Sciatic nerve (tissue), 2 donors: ENCODE data around the gene FOXC2. TPM values are rescaled to one million over a fixed set of nuclear protein-coding genes. Genes with fewer than 3 reads are reported as not detected.

ENCODE experiments used
- ATAC-seq: fragments of 200-7000 bp; cut with Tn5 transposase; one replicate; pipeline ENCODE4 v1.9.1; 2020; ENCODE audit warnings: mild to moderate bottlenecking, moderate library complexity
- DNase-seq: peaks from one replicate; pipeline ENCODE4 v3.0.0-alpha.2; 2020; ENCODE audit warnings: low spot score
- intact Hi-C: fragments of 100-400 bp; cut with DNase I; formaldehyde crosslinking; loops from one replicate; pipeline ENCODE4 v1.14.2; 2022
- total RNA-seq: library from RNA; stranded (reverse); fragmentation: NEBNext Ultra II Directional; extraction: Animal tissue kit (Norgen Biotek cat#: 25700); gene quantifications from one replicate; pipeline ENCODE4 v1.2.1, GENCODE V29; 2021
- donor health status: DM: no; HTN: no; CAD: no.
- donor health status: DM: no; HTN: no; CAD: no.

Gene FOXC2
- total RNA-seq: 20.0 TPM

- intact Hi-C loops: no loop called here
- ATAC-seq (peak; percentile 88), DNase-seq (peak; percentile 95)
Observed at GRCh38 chr16:86566601-86566965, at the start of gene FOXC2. TSS of gene FOXC2 (plus strand) at chr16:86566829. CDS start at chr16:86567336, 507 bp downstream.

GRCh38 chr16:86517033-86517432 is 49.6 kb upstream of the FOXC2 start:
- DNase-seq (no peak), ATAC-seq (no peak)
- intact Hi-C loops: loop anchor here (5.0 kb wide), 2 partner anchors 445 to 700 kb away; no protein-coding TSS in a partner anchor

GRCh38 chr16:86517652-86518258 is 48.9 kb upstream of the FOXC2 start:
- ATAC-seq (peak; percentile 77), DNase-seq (peak; percentile 73)
- intact Hi-C loops: loop anchor here (5.0 kb wide), 2 partner anchors 445 to 700 kb away; no protein-coding TSS in a partner anchor

DNA sequence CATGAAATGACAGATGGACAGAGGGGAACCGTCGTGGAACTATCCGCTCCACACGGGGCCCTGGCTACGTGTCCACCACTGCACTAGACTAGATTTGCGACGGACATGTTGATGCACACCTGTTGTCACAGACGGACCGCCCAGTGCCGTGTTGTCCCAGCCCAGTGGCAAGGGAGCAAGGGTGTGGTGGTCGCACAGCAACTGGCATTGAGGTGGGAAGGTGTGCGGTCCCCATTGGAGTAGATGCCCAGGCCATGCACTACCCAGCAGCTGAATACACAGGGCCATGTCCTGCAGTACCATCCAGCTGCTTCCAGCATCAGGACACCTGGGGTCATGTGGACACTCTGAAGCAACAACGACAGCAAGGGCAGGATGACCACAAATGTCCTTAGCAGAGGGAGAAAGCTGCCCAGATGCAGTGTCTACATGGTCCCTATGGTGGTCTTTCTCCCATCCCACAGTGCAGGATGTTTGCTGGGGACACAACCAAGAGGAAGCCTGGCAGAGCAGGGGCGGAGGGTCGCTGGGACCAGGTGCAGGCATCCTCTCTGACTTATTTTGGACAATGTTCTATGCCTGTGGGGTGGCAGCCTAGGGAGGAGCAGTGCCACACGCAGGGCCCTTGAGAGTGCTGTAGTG is 47.5 kb upstream of the FOXC2 start:
- DNase-seq (no peak), ATAC-seq (no peak)
- intact Hi-C loops: loop anchor here (5.0 kb wide), 2 partner anchors 447 to 702 kb away; no protein-coding TSS in a partner anchor

GRCh38 chr16:86519649-86520316 is 46.8 kb upstream of the FOXC2 start:
- intact Hi-C loops: loop anchor here (5.0 kb wide), 2 partner anchors 447 to 702 kb away; no protein-coding TSS in a partner anchor
- ATAC-seq (peak; percentile 63), DNase-seq (peak; percentile 77)

DNA sequence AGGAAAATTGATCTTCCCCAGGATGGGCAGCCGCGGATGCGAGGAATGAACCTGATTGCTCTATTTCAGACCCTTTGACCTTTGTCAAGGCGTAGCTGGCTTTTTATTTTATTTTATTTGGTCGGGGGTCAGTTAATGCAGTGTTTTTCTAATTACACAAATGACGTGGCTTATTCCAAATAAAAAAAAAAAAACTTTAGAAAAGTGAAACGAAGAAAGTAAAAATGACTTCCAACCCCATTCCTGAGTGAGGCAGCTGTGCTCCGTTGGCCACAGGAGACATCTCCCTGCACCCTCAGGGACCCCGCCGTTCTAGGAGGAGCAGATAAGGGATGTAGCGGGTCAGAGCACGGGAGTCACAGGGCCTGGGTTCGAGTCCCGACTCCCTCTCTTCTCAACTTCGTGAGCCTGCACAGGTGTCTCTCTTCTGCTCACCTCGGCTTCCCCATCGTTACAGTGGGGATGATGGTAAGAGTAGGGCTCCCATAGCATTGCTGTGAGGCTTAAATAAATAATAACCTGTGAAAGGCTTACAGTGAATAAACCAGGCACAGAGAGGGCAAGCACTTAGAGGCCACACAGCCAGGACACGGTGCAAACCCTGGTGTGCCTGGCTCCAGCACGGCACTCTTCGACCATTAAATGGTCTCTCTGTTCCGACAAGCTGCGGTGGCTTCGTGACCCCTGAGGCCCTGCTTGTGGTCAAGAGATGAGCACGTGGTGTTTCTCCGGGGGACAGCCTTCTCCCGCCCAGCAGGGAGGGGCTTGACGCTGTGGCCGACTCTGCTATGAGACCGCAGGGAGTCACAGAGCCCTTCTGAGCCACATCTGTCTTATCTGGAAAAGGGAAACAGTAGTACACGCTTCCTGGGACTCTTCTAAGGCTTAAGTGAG is 46.1 kb upstream of the FOXC2 start:
- ATAC-seq (peak; percentile 33), DNase-seq (no peak)

GRCh38 chr16:86521236-86522197 is 45.1 kb upstream of the FOXC2 start:
- intact Hi-C loops: no loop called here
- DNase-seq (no peak), ATAC-seq (no peak)

More for the DNA sequence above, 46.1 kb upstream of the FOXC2 start:
- intact Hi-C loops: no loop called here

DNA sequence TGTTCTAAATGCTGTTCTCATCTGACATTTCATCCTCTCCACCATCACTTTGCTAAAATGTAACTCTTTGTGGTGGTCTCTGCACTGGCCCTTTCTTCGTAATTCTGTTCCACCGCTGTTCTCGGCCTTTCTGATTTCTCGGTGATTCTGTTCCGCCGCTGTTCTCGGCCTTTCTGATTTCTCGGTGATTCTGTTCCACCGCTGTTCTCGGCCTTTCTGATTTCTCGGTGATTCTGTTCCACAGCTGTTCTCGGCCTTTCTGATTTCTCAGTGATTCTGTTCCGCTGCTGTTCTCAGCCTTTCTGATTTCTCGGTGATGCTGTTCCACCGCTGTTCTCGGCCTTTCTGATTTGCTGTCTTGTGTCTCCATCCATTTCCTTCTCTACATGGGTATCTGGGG is 44.0 kb upstream of the FOXC2 start:
- DNase-seq (no peak), ATAC-seq (no peak)
- intact Hi-C loops: no loop called here

DNA sequence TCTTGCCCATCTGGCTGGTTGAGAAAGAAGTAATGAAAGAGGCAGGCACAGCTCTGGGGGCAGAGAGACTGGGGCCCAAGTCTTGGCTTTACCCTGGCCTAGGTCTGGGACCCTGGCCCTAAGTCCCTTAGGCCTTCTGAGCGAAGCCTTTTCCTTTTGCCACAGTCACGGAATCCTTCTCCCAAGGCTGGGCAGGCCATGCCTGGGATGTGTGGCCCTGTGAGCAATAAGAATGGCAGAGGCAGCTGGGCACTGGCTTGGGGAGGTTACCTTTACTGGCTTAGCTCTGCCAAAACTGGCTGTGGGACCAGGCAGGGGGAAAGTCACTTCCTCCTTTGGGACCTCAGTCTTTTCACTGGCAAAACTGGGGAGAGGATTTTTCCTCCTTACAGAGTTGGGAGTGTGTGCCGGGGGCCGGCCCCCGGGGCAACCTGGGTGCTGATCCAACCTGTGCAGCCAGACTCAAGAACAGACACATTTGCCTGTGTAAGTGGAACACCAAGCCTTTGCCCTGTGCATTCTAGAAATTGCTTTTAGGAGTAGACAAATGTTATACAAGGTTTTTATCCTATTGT is 43.4 kb upstream of the FOXC2 start:
- intact Hi-C loops: no loop called here
- DNase-seq: no peak
- ATAC-seq: no peak

GRCh38 chr16:86524029-86524428 is 42.6 kb upstream of the FOXC2 start:
- intact Hi-C loops: no loop called here

GRCh38 chr16:86525696-86526095 is 40.9 kb upstream of the FOXC2 start:
- DNase-seq (no peak), ATAC-seq (no peak)
- intact Hi-C loops: no loop called here

More at GRCh38 chr16:86524029-86524428, 42.6 kb upstream of the FOXC2 start:
- ATAC-seq (no peak), DNase-seq (no peak)

DNA sequence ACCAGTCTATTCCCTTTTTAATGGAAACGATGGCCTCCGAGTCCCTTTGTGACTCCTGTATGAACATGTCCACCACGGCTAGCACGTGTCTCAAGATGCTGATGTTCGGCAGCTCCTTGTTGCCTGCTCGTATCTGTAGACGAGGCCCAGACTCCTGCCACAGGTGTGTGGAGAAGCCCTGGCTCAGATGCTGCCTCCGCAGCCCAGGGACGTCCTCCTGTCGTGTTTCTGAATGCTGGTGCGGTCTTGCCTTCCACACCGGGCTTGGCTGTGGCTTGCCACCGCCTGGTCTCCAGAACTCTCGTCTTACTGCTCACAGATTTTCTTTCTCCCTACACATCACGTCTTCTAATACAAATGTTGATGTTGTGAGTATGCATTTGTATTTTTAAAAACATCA is 39.3 kb upstream of the FOXC2 start:
- intact Hi-C loops: no loop called here
- no peak for ATAC-seq

GRCh38 chr16:86528061-86528929 is 38.3 kb upstream of the FOXC2 start:
- ATAC-seq (no peak), DNase-seq (no peak)
- intact Hi-C loops: no loop called here

More for the DNA sequence above, 39.3 kb upstream of the FOXC2 start:
- no peak for DNase-seq

DNA sequence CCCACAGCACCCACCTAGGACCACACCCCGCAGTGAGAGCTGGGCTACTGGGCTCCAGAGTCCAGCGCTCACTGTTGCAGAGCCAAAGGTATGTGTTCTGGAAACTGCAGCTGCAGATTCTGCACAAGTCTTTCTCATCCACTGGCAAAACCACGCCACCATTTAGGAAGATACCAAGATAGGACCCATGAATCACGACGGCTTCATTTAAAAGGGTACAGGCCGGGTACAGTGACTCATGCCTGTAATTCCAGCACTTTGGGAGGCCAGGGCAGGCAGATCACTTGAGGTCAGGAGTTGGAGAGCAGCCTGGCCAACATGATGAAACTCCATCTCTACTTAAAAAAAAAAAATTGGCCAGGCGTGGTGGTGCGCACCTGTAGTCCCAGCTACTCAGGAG is 37.5 kb upstream of the FOXC2 start:
- DNase-seq (no peak), ATAC-seq (no peak)

GRCh38 chr16:86530251-86531190 is 36.1 kb upstream of the FOXC2 start:
- DNase-seq (no peak), ATAC-seq (peak; percentile 5)

More for the DNA sequence above, 37.5 kb upstream of the FOXC2 start:
- intact Hi-C loops: no loop called here

GRCh38 chr16:86531191-86531545 is 35.5 kb upstream of the FOXC2 start:
- ATAC-seq (peak; percentile 97), DNase-seq (peak; percentile 88)
- intact Hi-C loops: no loop called here

More at GRCh38 chr16:86530251-86531190, 36.1 kb upstream of the FOXC2 start:
- intact Hi-C loops: no loop called here
